SH-SY5Y (cell line): ENCODE measurements around the gene DLL3.

Source experiments
- GATA2 ChIP-seq: IDR thresholded peaks from 2 replicates; pipeline ENCODE4 v1.6.1; 2011; ENCODE audit warnings: mild to moderate bottlenecking, low read depth, low read length
- GATA3 ChIP-seq: IDR thresholded peaks from 2 replicates; pipeline ENCODE4 v1.6.1; 2011; ENCODE audit warnings: low read depth, mild to moderate bottlenecking, low read length, moderate library complexity

DLL3 gene

GRCh38 chr19:39525205-39525604 lies 26.5 kb downstream of the DLL3 start:
- TF ChIP-seq GATA2, result no peak
- TF ChIP-seq GATA3, result no peak

- TF ChIP-seq GATA3 (no peak), GATA2 (no peak)
Observed at GRCh38 chr19:39531834-39532232, 33.1 kb downstream of the DLL3 start.

- TF ChIP-seq GATA3, result no peak
- 0 out of 2 replicates have a peak, but pooled peaks have one; percentile 5 for TF ChIP-seq GATA2
Observed at GRCh38 chr19:39532233-39533002, 33.7 kb downstream of the DLL3 start, which contains the start of gene EID2B. EID2B (minus strand) TSS chr19:39532852; CDS start chr19:39532802, 50 bp downstream.

- TF ChIP-seq GATA3 (no peak), GATA2 (no peak)
Observed at GRCh38 chr19:39533003-39533512, 34.3 kb downstream of the DLL3 start.

- TF ChIP-seq GATA2 (no peak), GATA3 (no peak)
Observed at GRCh38 chr19:39533791-39534190, 35.0 kb downstream of the DLL3 start.

- TF ChIP-seq GATA3 (no peak), GATA2 (no peak)
Observed at GRCh38 chr19:39539165-39539517, 40.4 kb downstream of the DLL3 start.

GRCh38 chr19:39539518-39540332 lies 41.0 kb downstream of the DLL3 start, which contains the start of gene EID2:
EID2 (minus strand) TSS chr19:39540161; CDS start chr19:39540079, 82 bp downstream.
- TF ChIP-seq GATA3 (no peak), GATA2 (no peak; the same call in 1 of the 2 replicates)

GRCh38 chr19:39540333-39540673 lies 41.6 kb downstream of the DLL3 start:
- TF ChIP-seq GATA2 (no peak), GATA3 (no peak)

- TF ChIP-seq GATA2, result no peak
- no peak for TF ChIP-seq GATA3
Observed at GRCh38 chr19:39542206-39542605, 43.5 kb downstream of the DLL3 start.

GRCh38 chr19:39543477-39543857 lies 44.7 kb downstream of the DLL3 start:
- TF ChIP-seq GATA2, result no peak
- no peak for TF ChIP-seq GATA3

GRCh38 chr19:39544226-39544903 lies 45.6 kb downstream of the DLL3 start:
- no peak for TF ChIP-seq GATA3
- TF ChIP-seq GATA2, result no peak

GRCh38 chr19:39544911-39545310 lies 46.2 kb downstream of the DLL3 start:
- TF ChIP-seq GATA3, result no peak
- no peak for TF ChIP-seq GATA2

- TF ChIP-seq GATA3 (no peak), GATA2 (no peak)
Observed at GRCh38 chr19:39546599-39546998, 47.9 kb downstream of the DLL3 start.

GRCh38 chr19:39550197-39550596 lies 51.5 kb downstream of the DLL3 start:
- TF ChIP-seq GATA2 (no peak), GATA3 (no peak)

GRCh38 chr19:39553082-39553652 lies 54.4 kb downstream of the DLL3 start:
- TF ChIP-seq GATA2, result no peak
- no peak for TF ChIP-seq GATA3
